Skeletal muscle satellite cell (primary cell): ENCODE data around the gene AUH. TPM values are rescaled to one million over a fixed set of nuclear protein-coding genes. Genes with fewer than 3 reads are reported as not detected.
A peak's percentile ranks its signal among the peaks of the same experiment; 100 is the strongest.

Source experiments
- H3K27me3 ChIP-seq: 2 replicates; pipeline ENCODE4 v1.7.0; 2013; ENCODE audit warnings: low read length; ENCODE audit not compliant: control insufficient read depth, insufficient read depth
- H3K36me3 ChIP-seq: 2 replicates; pipeline ENCODE4 v1.7.0; 2013; ENCODE audit warnings: mild to moderate bottlenecking, control low read depth, low read length; ENCODE audit not compliant: insufficient read depth
- H3K4me1 ChIP-seq: 2 replicates; pipeline ENCODE4 v1.7.0; 2013; ENCODE audit warnings: low read length; ENCODE audit not compliant: control insufficient read depth, insufficient read depth
- H3K4me2 ChIP-seq: 2 replicates; pipeline ENCODE4 v1.7.0; 2013; ENCODE audit warnings: mild to moderate bottlenecking, low read length
- H3K4me3 ChIP-seq: 2 replicates; pipeline ENCODE4 v1.7.0; 2013; ENCODE audit warnings: low read length
- H3K9ac ChIP-seq: 2 replicates; pipeline ENCODE4 v1.7.0; 2013; ENCODE audit warnings: mild to moderate bottlenecking, low read depth, low read length, moderate library complexity
- H3K9me3 ChIP-seq: replicated peaks from 2 replicates; pipeline ENCODE4 v1.7.0; 2013; ENCODE audit warnings: mild to moderate bottlenecking, control low read depth, low read length
- total RNA-seq: library from RNA; depleted of rRNA; stranded (reverse); fragments of >200 nt; gene quantifications from 2 replicates; pipeline ENCODE4 v1.2.3, GENCODE V29; 2012; rRNA removed

Gene AUH, protein sequence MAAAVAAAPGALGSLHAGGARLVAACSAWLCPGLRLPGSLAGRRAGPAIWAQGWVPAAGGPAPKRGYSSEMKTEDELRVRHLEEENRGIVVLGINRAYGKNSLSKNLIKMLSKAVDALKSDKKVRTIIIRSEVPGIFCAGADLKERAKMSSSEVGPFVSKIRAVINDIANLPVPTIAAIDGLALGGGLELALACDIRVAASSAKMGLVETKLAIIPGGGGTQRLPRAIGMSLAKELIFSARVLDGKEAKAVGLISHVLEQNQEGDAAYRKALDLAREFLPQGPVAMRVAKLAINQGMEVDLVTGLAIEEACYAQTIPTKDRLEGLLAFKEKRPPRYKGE
- total RNA-seq: 11.1 and 16.0 TPM in 2 replicates

DNA sequence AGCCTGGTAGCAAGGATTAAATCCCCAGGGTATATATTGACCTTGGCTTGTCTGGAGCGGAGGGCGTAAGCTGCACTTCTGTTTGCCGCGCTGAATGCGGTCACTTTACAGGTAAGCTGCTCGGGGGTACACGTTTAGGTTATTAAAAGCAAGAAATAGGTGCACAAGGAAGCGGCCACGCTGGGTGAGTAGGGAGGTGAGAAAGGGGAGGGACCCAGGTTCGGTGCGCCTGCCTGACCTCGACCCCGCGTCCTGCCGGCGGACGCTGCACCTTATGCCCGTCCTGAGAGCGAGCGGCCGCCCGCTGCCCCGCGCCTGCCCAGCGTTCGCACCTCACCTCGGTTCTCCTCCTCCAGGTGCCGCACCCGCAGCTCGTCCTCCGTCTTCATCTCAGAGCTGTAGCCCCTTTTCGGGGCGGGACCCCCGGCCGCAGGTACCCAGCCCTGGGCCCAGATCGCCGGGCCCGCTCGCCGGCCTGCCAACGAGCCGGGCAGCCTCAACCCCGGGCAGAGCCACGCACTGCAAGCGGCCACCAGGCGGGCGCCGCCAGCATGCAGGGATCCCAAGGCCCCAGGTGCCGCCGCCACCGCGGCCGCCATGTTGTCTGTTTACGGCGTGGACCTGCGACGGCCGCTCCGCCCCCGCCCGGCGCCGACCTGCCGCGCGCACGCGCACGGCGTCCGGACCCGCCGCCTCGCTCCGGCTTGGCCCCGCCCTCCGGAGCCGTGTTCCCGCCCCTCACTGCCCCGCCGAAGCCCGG, at the start of gene AUH:
Gene AUH (minus strand): TSS at position 628 of the 760 bp plus-strand sequence. CDS start 29 bp downstream, at position 599.
- peaks cover 13% of the 10 kb centered on the region for H3K4me1 ChIP-seq
- no peaks in the 10 kb centered on the region for H3K9me3 ChIP-seq
- peak within 1 kb of the TSS; percentile 93 for H3K9ac ChIP-seq
- H3K4me3 ChIP-seq: peak within 1 kb of the TSS; percentile 94
- H3K27me3 ChIP-seq: no peaks in the 10 kb centered on the region
- H3K36me3 ChIP-seq: no peaks in the 10 kb centered on the region
- H3K4me2 ChIP-seq: peak within 1 kb of the TSS; percentile 87

DNA sequence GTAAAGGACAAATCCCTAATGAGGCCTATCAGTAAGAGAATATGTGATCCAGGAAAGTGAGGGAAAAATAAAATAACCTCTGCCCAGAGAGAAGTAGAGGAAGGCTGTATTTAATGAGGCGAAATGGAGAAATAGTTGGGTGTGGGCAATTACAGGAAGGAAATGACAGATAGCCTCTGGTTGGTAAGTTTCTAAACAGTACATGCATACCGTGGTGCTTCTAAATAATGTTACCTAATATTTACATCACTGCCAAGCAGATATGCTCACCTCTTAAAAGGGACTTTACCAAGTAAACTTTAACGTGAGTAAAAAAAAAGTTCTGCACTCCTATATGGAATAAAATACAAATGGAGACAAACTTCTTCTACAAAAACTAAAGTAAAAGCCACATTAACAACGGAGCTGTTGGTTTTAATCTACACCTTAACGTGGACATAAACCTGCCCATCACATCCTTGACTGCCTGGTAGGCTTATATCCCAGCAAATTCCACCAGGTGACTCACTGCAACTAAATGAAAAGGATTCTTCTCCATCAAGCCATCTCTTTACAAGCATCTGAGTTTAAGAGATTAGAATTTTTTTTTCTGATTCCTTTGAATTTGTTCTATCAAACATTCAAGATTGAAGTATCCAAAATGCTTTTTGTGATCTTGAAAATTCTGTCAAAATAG, 49.5 kb upstream of the AUH start:
- Histone ChIP-seq H3K36me3 (peaks cover 17% of the 10 kb centered on the region), H3K27me3 (no peaks in the 10 kb centered on the region), H3K4me1 (peaks cover 17% of the 10 kb centered on the region), H3K4me3 (no peak overlapping the region), H3K9me3 (no peaks in the 10 kb centered on the region), H3K9ac (no peak overlapping the region), H3K4me2 (no peak overlapping the region)

DNA sequence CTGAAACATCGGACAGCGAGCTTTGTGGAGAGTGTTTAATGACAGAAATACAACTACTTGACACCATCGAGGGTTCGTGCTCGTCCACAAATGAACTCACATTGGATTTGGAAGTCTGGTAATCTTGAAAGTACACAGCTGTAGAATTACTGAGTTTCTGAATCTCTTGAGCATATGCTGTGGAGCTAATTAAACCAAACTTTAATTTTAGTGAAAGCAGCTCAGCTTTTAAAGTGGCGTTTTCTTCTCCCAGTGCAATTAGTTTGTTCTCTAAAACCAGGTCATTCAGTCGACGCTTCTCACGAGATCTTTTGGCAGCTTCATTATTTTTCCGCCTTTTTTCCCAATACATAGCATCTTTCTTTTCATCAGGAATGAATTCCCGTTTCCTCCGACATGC, 48.4 kb upstream of the AUH start:
- no peak overlapping the region for H3K4me2 ChIP-seq
- no peaks in the 10 kb centered on the region for H3K27me3 ChIP-seq
- no peak overlapping the region for H3K4me3 ChIP-seq
- peaks cover 11% of the 10 kb centered on the region for H3K4me1 ChIP-seq
- no peaks in the 10 kb centered on the region for H3K9me3 ChIP-seq
- peaks cover 17% of the 10 kb centered on the region for H3K36me3 ChIP-seq
- no peak overlapping the region for H3K9ac ChIP-seq

DNA sequence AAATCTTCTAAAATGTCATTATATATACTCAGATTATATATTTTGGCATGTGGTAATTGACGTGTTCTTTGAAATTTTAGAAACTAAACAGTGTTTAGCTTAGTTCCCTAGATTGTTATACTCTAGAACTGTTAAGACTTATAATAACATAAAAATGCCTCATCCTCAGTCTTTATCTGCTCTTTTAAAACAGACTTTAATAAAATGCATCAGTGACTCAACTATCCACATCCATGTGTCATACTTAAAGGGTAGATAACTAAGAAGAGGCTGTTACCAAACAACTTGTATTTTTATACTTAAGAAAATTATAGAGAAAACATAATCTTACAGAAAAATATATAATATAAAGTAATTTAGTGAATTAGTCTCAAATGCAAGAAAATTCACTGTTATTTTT, 46.8 kb upstream of the AUH start:
- H3K4me2 ChIP-seq: no peak overlapping the region
- peaks cover 17% of the 10 kb centered on the region for H3K36me3 ChIP-seq
- H3K27me3 ChIP-seq: no peaks in the 10 kb centered on the region
- H3K4me1 ChIP-seq: peaks cover 11% of the 10 kb centered on the region
- H3K9me3 ChIP-seq: no peaks in the 10 kb centered on the region
- H3K9ac ChIP-seq: no peak overlapping the region
- H3K4me3 ChIP-seq: no peak overlapping the region

DNA sequence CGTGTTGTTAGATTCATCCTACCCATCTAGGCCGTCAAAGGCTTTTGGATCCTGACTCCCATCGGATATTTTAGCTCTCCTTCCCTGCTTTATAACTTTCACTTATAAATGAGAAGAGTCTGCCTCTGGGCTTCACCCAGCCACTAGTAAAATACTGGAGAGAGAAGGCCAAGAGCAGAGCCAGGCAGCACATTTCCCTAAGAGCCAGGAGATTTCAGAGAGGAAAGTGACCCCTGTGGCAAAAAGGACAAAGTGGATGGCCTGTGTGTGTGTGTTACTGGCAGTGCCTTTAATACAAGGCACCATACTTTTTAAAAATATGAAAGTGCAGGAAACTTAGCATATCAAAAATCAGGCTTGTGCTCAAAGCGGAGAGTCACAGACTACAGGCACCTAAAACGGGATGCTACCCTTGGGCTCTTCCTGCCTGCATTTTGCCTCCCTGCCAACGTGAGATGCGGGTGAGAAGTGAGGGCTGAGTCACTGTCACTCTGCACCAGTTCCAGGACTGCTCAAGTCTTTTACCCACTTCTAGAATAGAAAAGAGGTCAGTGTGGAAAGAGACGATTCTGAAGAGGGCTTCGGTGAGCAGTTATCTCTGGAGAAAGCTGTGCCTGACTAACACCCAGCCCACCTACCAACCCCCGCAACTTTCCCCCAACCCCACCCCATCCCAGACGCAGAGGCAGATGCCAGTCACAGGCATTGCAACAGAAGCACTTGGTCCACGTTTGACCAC, 46.0 kb upstream of the AUH start:
- no peaks in the 10 kb centered on the region for H3K27me3 ChIP-seq
- peaks cover 17% of the 10 kb centered on the region for H3K36me3 ChIP-seq

DNA sequence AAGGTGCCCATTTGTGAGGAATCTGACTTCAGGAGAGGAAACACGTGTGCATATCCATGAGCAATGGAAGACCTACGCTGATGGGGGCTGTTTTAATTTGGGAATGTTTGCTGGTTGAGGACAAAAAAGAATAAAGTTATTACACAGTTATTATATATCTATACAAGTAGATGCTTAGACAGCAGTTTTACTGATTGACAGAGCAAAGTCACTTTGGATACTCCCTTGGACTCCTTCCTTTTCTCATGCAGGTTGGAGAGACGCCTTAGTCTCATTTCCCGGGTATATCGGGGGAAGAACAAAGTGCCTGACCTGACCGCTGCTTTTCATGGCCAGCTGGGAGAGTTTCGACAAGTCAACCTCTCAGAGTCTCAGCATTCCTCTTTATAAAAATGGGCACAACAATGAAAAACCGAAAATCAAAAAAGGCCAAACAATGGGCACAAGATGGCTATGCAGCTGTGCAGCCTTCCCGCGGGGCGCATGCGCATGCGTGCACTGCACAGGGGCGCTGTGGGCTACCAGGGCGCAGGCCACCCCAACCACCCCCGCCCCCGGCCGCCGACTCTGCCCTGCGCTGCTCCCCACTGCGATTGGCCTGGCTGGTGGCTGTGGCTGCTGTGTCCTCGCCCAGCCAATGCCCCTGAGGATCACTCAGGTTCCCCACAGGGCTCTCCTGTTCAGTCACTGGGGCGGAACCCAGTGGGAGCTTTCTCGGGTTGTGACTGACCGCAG, 43.8 kb upstream of the AUH start:
- Histone ChIP-seq H3K36me3 (peaks cover 14% of the 10 kb centered on the region), H3K4me3 (no peak overlapping the region), H3K27me3 (no peaks in the 10 kb centered on the region), H3K9me3 (no peaks in the 10 kb centered on the region), H3K4me2 (no peak overlapping the region), H3K9ac (no peak overlapping the region), H3K4me1 (peaks cover 4% of the 10 kb centered on the region)

More for the DNA sequence above, 46.0 kb upstream of the AUH start:
- Histone ChIP-seq H3K9me3 (no peaks in the 10 kb centered on the region), H3K9ac (no peak overlapping the region), H3K4me2 (no peak overlapping the region), H3K4me1 (peaks cover 11% of the 10 kb centered on the region), H3K4me3 (no peak overlapping the region)

DNA sequence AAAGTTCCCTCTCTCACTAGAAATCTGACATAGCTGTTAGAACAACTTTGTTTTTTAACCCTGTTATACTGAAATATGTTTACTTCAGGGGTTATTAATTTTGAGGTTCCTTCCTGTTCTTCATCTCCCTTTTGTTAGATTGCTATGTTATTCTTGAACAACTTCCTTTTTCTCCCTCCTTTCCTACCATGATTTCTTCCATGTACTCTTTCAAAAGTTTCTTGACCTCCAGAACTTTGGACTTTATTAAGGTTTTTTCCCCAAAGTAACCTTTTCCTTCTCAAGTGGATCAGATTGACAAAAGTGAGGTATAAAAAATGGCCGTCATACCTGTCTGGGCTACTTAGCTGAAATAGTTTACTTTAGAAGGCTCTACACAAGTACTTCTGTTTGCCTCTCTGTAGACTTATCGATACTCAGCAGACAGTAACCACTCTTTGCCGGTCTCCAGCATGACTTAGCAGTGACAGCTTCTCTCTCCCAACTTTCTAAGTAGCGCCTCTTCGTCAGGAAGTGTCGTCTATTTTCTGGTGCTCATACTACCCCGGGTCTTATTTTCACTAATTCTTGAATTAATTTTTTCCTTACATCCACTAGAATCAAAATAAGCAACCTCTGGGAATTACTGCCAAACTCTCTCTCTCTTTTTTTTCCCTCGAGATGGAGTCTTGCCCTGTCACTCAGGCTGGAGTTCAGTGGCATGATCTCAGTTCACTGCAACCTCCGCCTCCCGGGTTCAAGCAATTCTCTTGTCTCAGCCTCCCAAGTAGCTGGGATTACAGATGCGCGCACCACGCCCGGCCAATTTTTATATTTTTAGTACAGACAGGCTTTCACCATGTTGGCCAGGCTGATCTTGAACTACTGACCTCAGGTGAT, 42.2 kb upstream of the AUH start:
- Histone ChIP-seq H3K4me2 (no peak overlapping the region), H3K27me3 (no peaks in the 10 kb centered on the region), H3K4me1 (peaks cover 1% of the 10 kb centered on the region), H3K36me3 (peaks cover 3% of the 10 kb centered on the region), H3K9me3 (no peaks in the 10 kb centered on the region), H3K4me3 (no peak overlapping the region), H3K9ac (no peak overlapping the region)

DNA sequence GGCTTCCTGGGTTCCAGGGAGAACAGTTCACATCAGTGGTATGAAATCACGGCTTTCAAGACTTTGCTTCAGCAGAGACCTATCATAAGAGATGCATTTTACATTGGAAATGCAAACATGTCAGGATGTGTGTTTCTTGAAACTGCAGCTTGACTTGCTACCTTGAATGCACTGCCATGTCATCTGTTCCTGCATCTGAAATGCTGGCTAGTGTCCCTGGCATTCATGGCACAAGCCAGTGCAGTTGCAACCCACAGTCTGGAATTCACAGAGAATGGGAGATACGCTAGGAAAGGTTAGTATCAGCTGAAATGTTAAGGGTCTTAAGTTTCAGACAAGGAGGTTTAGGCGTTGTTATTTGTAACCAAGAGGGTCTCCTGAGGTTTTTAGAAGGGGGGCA, 37.2 kb upstream of the AUH start:
- H3K36me3 ChIP-seq: no peaks in the 10 kb centered on the region
- H3K4me1 ChIP-seq: peaks cover 21% of the 10 kb centered on the region
- no peak overlapping the region for H3K9ac ChIP-seq

DNA sequence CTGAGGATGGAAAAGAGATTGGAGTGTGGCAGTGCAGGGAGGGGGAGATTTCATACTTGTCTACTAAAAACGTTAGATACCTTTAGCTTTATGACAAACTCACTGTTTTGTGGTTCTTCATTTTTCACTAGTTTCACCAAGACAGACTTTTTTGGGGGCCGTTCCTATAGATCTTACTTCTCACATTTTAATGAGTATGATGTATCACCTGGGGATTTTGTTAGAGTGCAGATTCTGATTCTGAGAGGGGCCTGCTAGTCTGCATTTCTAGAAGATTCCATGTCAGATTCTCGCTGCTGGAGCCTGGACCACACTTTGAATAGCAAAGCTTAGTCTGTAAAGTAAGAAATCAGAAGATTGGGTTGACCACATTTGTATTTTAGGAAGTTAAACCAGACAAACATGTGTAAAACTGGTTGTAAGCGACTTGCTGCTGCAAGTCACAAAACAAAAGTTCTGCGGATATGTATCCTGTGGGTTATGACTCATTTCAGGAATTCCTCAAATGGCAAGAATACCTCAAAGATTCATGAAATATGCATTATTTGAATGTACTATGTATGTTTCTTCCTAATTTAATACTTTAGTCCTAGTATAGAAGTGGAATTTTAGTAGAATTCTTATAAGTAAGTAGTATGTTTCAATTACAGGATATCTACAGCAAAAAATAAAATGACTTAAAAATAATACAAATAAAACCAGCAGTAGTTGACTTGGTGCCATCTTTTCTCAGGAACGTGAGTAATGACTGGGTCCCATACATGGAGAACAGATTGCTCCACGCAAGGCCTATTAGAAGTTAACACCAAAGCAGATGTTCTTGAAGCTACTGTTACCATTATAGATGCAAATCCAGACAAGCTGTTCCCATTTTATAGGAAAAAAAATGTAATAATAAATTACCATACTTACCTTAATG, 34.1 kb upstream of the AUH start:
- no peaks in the 10 kb centered on the region for H3K9me3 ChIP-seq
- no peaks in the 10 kb centered on the region for H3K27me3 ChIP-seq
- H3K4me1 ChIP-seq: peaks cover 21% of the 10 kb centered on the region
- no peak overlapping the region for H3K9ac ChIP-seq
- peak overlapping the region; percentile 55 for H3K4me2 ChIP-seq
- no peaks in the 10 kb centered on the region for H3K36me3 ChIP-seq
- H3K4me3 ChIP-seq: no peak overlapping the region

More for the DNA sequence above, 37.2 kb upstream of the AUH start:
- H3K27me3 ChIP-seq: no peaks in the 10 kb centered on the region
- no peak overlapping the region for H3K4me3 ChIP-seq
- no peak overlapping the region for H3K4me2 ChIP-seq
- H3K9me3 ChIP-seq: no peaks in the 10 kb centered on the region
